Activated B cell treated with CpG ODN at 0.5 μM for 24 hours (primary cell): ENCODE data around the gene SUGCT. TPM values are rescaled to one million over a fixed set of nuclear protein-coding genes. Genes with fewer than 3 reads are reported as not detected.

ENCODE experiments used
- ATAC-seq: fragments of 200-7000 bp; cut with Tn5 transposase; one replicate; pipeline ENCODE4 v1.10.0; 2021; ENCODE audit warnings: low read depth, mild to moderate bottlenecking, moderate library complexity
- CTCF ChIA-PET: fragments of 350-600 bp; sonication (Branson Sonifier 250); formaldehyde crosslinking; loops from one replicate; lab custom pipeline; 2021; ENCODE audit warnings: antibody characterized with exemption; lab: Charles Lee
- POLR2A ChIA-PET: fragments of 350-600 bp; sonication (Branson Sonifier 250); formaldehyde crosslinking; loops from one replicate; lab custom pipeline; 2021; ENCODE audit warnings: antibody characterized with exemption; lab: Charles Lee
- DNase-seq: peaks from one replicate; pipeline ENCODE4 v3.0.0; 2022
- H3K27ac Mint-ChIP-seq: one replicate; pipeline ENCODE4 v1.8.0; 2020; ENCODE audit warnings: mixed read lengths
- H3K27me3 Mint-ChIP-seq: one replicate; pipeline ENCODE4 v1.8.0; 2021; ENCODE audit warnings: mixed read lengths
- H3K36me3 Mint-ChIP-seq: one replicate; pipeline ENCODE4 v1.8.0; 2021; ENCODE audit warnings: low read depth, mixed read lengths
- H3K4me1 Mint-ChIP-seq: one replicate; pipeline ENCODE4 v1.8.0; 2021; ENCODE audit warnings: mixed read lengths
- H3K4me3 Mint-ChIP-seq: one replicate; pipeline ENCODE4 v1.8.0; 2020; ENCODE audit warnings: mild to moderate bottlenecking, mixed read lengths
- H3K9me3 Mint-ChIP-seq: one replicate; pipeline ENCODE4 v1.8.0; 2020; ENCODE audit warnings: mixed read lengths
- CTCF ChIP-seq: fragments of 200-600 bp; IDR thresholded peaks from one replicate; pipeline ENCODE4 v1.8.0; 2022; ENCODE audit warnings: antibody characterized with exemption, mild to moderate bottlenecking
- intact Hi-C: fragments of 100-400 bp; cut with micrococcal nuclease; formaldehyde crosslinking; loops from one replicate; pipeline ENCODE4 v1.15.1; 2024
- total RNA-seq: library from RNA; stranded (reverse); gene quantifications from 2 replicates; pipeline ENCODE4 v1.2.3, GENCODE V29; 2022

The SUGCT gene
- total RNA-seq, 1 donor from 2014 or later = 1.3 TPM

- no peak overlapping the region for H3K4me3 Mint-ChIP-seq
- POLR2A ChIA-PET = no interaction called here
- intact Hi-C loops = no loop called here
- no peaks in the 10 kb centered on the region for H3K36me3 Mint-ChIP-seq
- CTCF ChIA-PET = no interaction called here
- no peak overlapping the region for H3K27ac Mint-ChIP-seq
- no peak for ATAC-seq
- H3K27me3 Mint-ChIP-seq = no peaks in the 10 kb centered on the region
- no peak for DNase-seq
- TF ChIP-seq CTCF = no peak
- H3K9me3 Mint-ChIP-seq = no peaks in the 10 kb centered on the region
- no peaks in the 10 kb centered on the region for H3K4me1 Mint-ChIP-seq
These were observed 59.9 kb downstream of the SUGCT start for GRCh38 chr7:40194745-40195144.

- H3K4me1 Mint-ChIP-seq = no peaks in the 10 kb centered on the region
- DNase-seq (no peak), ATAC-seq (no peak)
- ChIA-PET CTCF (no interaction called here), POLR2A (no interaction called here)
- no peaks in the 10 kb centered on the region for H3K36me3 Mint-ChIP-seq
- no peaks in the 10 kb centered on the region for H3K9me3 Mint-ChIP-seq
- no peak for TF ChIP-seq CTCF
- H3K27me3 Mint-ChIP-seq = peaks cover 3% of the 10 kb centered on the region
- intact Hi-C loops = no loop called here
- H3K4me3 Mint-ChIP-seq = no peak overlapping the region
- no peak overlapping the region for H3K27ac Mint-ChIP-seq
These were observed 62.7 kb downstream of the SUGCT start for GRCh38 chr7:40197527-40197926.

DNA sequence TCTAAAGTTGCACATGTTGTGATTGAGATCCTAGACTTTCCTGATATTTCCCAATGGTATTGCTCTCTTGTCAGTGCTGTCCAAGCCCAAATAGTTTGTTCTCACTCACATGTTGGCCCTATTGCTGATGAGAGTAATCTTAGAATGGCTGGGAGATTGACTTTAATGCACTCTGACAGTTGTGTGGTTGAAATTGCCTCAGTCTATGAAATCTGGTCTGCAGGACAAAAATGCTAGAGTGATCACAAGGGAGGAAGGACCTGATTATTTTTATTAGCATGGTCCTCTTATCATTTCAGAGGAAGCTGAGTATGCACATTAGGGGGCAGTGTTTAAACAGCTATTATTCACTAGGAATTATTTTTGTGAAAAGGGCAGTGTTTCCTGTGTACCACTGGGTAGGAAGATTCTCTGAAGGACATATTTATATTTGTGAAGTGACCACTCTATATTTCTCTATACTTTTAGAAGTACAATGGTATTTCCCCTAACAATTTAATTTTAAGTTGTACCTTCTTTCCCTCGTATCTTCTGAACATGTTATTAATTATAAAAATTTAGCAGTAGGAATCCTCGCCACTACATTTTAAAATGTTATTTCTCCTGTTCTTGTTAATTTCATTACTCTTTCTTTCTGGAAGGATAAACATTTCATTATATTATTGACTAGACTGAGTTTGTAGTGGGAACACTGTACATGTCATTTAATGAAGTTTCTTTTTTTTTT, 64.4 kb downstream of the SUGCT start:
- Mint-ChIP-seq H3K4me3 (no peak overlapping the region), H3K27ac (no peak overlapping the region), H3K9me3 (no peaks in the 10 kb centered on the region), H3K36me3 (no peaks in the 10 kb centered on the region), H3K27me3 (peaks cover 6% of the 10 kb centered on the region), H3K4me1 (no peaks in the 10 kb centered on the region)
- DNase-seq (no peak), ATAC-seq (no peak)
- no peak for TF ChIP-seq CTCF
- ChIA-PET POLR2A (no interaction called here), CTCF (no interaction called here)
- intact Hi-C loops = no loop called here

GRCh38 chr7:40200791-40201190, 66.0 kb downstream of the SUGCT start:
- ChIA-PET CTCF (no interaction called here), POLR2A (no interaction called here)
- Mint-ChIP-seq H3K27ac (no peak overlapping the region), H3K27me3 (peaks cover 6% of the 10 kb centered on the region), H3K4me1 (no peaks in the 10 kb centered on the region), H3K9me3 (no peaks in the 10 kb centered on the region), H3K36me3 (no peaks in the 10 kb centered on the region), H3K4me3 (no peak overlapping the region)
- TF ChIP-seq CTCF = no peak
- no peak for ATAC-seq
- intact Hi-C loops = no loop called here
- no peak for DNase-seq

GRCh38 chr7:40202851-40203250, 68.0 kb downstream of the SUGCT start:
- no peak overlapping the region for H3K27ac Mint-ChIP-seq
- POLR2A ChIA-PET = no interaction called here
- H3K27me3 Mint-ChIP-seq = peaks cover 6% of the 10 kb centered on the region
- DNase-seq (no peak), ATAC-seq (no peak)
- CTCF ChIA-PET = no interaction called here
- no peaks in the 10 kb centered on the region for H3K4me1 Mint-ChIP-seq
- no peak for TF ChIP-seq CTCF
- no peaks in the 10 kb centered on the region for H3K36me3 Mint-ChIP-seq
- H3K4me3 Mint-ChIP-seq = no peak overlapping the region
- intact Hi-C loops = no loop called here
- no peaks in the 10 kb centered on the region for H3K9me3 Mint-ChIP-seq
